Measurements from ENCODE around the gene OR11H1.
"Not testable (repeated sequence)": the region's sequence is repeated elsewhere in the genome, so short reads cannot be mapped to it uniquely, and the experiment has no call there.

The OR11H1 gene

GRCh38 chr22:15527892-15528291 is at the start of gene OR11H1:
Gene OR11H1, plus strand, starts transcription at chr22:15528192. Its CDS starts 0 bp downstream, at chr22:15528192.
- DNase-seq (ENCODE audit: low spot score): not testable (repeated sequence)

- not testable (repeated sequence) for DNase-seq (ENCODE audit: low spot score)
Observed at GRCh38 chr22:15509967-15510366, 18.0 kb upstream of the OR11H1 start.

GRCh38 chr22:15515896-15516295 is 12.1 kb upstream of the OR11H1 start:
- not testable (repeated sequence) for DNase-seq (ENCODE audit: low spot score)

GRCh38 chr22:15553767-15554166 is 25.8 kb downstream of the OR11H1 start:
- DNase-seq (ENCODE audit: low spot score): not testable (repeated sequence)

GRCh38 chr22:15563461-15563860 is 35.5 kb downstream of the OR11H1 start:
- not testable (repeated sequence) for DNase-seq (ENCODE audit: low spot score)

GRCh38 chr22:15565063-15565462 is 37.1 kb downstream of the OR11H1 start:
- not testable (repeated sequence) for DNase-seq (ENCODE audit: low spot score)

All from D341Med (cell line).